HepG2 (cell line): ENCODE data around the gene IKZF5.

Source experiments
- CREB1 ChIP-seq, 2 experiments: fragments of 450-650 bp in 1 of 2; IDR thresholded peaks; 2 replicates each; pipeline ENCODE4 v1.6.1; 2016 to 2017; ENCODE audit warnings: control low read depth in 1 of 2, mild to moderate bottlenecking in 1 of 2, missing compliant biosample characterization in 1 of 2, missing genetic modification characterization in 1 of 2
- FOXP1 ChIP-seq, 2 experiments: fragments of 450-650 bp in 1 of 2; IDR thresholded peaks; 2 replicates each; pipeline ENCODE4 v1.6.1; 2017 to 2018; ENCODE audit warnings: antibody characterized with exemption in 1 of 2
- ISL2 ChIP-seq: sonication (generic); formaldehyde crosslinking; IDR thresholded peaks from 2 replicates; pipeline ENCODE4 v1.5.0; 2020; ENCODE audit warnings: missing genetic modification reagents
- MXI1 ChIP-seq: IDR thresholded peaks from 3 replicates; pipeline ENCODE4 v1.6.1; 2012; ENCODE audit warnings: low read depth, low read length, inconsistent platforms, borderline replicate concordance
- SOX6 ChIP-seq, 2 experiments: fragments of 450-650 bp in 1 of 2; sonication (generic) in 1 of 2; formaldehyde crosslinking in 1 of 2; IDR thresholded peaks; 2 replicates each; pipeline versions ENCODE4 v1.4.0 to v1.6.1; 2017 to 2020; ENCODE audit warnings: antibody characterized with exemption in 1 of 2, mild to moderate bottlenecking in 1 of 2, missing genetic modification reagents in 1 of 2
- TCF12 ChIP-seq, 2 experiments: fragments of 450-650 bp in 1 of 2; sonication (generic) in 1 of 2; formaldehyde crosslinking in 1 of 2; IDR thresholded peaks; 2 replicates each; pipeline versions ENCODE4 v1.6.1 to v1.8.0; 2017 to 2022; ENCODE audit warnings: antibody characterized with exemption in 1 of 2, mild to moderate bottlenecking in 1 of 2, missing genetic modification reagents in 1 of 2, moderate library complexity in 1 of 2
- ZFP36 ChIP-seq: fragments of 150-350 bp; IDR thresholded peaks from 2 replicates; pipeline ENCODE4 v1.6.1; 2018; ENCODE audit warnings: borderline replicate concordance, low read length, low read depth; ENCODE audit not compliant: partially characterized antibody
- ZFP41 ChIP-seq: sonication (generic); formaldehyde crosslinking; IDR thresholded peaks from 2 replicates; pipeline ENCODE4 v1.4.0; 2020; ENCODE audit warnings: mild to moderate bottlenecking, missing genetic modification reagents, borderline replicate concordance
- ZNF274 ChIP-seq: sonication (generic); formaldehyde crosslinking; IDR thresholded peaks from 2 replicates; pipeline ENCODE4 v1.5.1; 2020; ENCODE audit warnings: mild to moderate bottlenecking, missing genetic modification reagents
- TF ChIP-seq, protein P1 (sequence below): IDR thresholded peaks from 2 replicates; pipeline ENCODE4 v1.6.1; 2018; ENCODE audit warnings: missing genetic modification reagents, mild to moderate bottlenecking, missing compliant biosample characterization
- TF ChIP-seq, protein P2 (sequence below): IDR thresholded peaks from 2 replicates; pipeline ENCODE4 v1.6.1; 2016; ENCODE audit warnings: missing compliant biosample characterization, missing genetic modification reagents, borderline replicate concordance
- TF ChIP-seq, protein P3 (sequence below), 2 experiments: sonication (generic) in 1 of 2; formaldehyde crosslinking in 1 of 2; IDR thresholded peaks; 2 replicates each; pipeline versions ENCODE4 v1.5.1 to v1.6.1; 2011 to 2020; ENCODE audit warnings: borderline replicate concordance in 1 of 2, low read depth in 1 of 2, low read length in 1 of 2, mild to moderate bottlenecking in 1 of 2, missing genetic modification reagents in 1 of 2, moderate library complexity in 1 of 2
- TF ChIP-seq, protein P4 (sequence below): sonication (generic); formaldehyde crosslinking; IDR thresholded peaks from 2 replicates; pipeline ENCODE4 v1.5.0; 2020; ENCODE audit warnings: mild to moderate bottlenecking, missing genetic modification reagents, moderate library complexity

DNA sequence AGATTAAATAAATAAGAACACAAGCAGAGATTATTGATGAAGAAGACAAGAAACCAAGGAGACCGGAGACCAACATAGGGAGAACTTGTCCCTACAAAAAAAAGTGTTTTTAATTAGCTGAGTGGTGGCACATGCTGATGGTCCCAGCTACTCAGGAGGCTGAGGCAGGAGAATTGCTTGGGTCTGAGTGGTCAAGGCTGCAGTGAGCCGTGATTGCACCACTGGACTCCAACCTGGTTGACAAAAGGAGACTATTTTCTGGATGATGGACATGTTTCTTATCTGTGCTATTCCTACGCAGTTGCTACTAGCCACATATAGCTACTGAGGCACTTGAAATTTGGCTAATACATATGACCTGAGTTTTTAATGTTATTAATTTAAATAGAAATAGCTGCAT, 9.7 kb downstream of the IKZF5 start:
- TF ChIP-seq, protein P1, sequence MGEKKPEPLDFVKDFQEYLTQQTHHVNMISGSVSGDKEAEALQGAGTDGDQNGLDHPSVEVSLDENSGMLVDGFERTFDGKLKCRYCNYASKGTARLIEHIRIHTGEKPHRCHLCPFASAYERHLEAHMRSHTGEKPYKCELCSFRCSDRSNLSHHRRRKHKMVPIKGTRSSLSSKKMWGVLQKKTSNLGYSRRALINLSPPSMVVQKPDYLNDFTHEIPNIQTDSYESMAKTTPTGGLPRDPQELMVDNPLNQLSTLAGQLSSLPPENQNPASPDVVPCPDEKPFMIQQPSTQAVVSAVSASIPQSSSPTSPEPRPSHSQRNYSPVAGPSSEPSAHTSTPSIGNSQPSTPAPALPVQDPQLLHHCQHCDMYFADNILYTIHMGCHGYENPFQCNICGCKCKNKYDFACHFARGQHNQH (CRISPR knock-in tag) = no peak
- TF ChIP-seq ZFP36 (no peak), MXI1 (no peak), TCF12 (IDR thresholded peaks at IDR 0.05) (no peak), TCF12 (CRISPR knock-in tag; IDR thresholded peaks at IDR 0.05) (no peak), ISL2 (no peak), FOXP1 (IDR thresholded peaks at IDR 0.05) (no peak), FOXP1 (CRISPR knock-in tag; IDR thresholded peaks at IDR 0.05) (no peak), ZNF274 (no peak), SOX6 (IDR thresholded peaks at IDR 0.05) (no peak), SOX6 (CRISPR knock-in tag; IDR thresholded peaks at IDR 0.05) (no peak), CREB1 (IDR thresholded peaks at IDR 0.05) (no peak), CREB1 (CRISPR knock-in tag; IDR thresholded peaks at IDR 0.05) (no peak), ZFP41 (no peak)
- TF ChIP-seq, protein P2, sequence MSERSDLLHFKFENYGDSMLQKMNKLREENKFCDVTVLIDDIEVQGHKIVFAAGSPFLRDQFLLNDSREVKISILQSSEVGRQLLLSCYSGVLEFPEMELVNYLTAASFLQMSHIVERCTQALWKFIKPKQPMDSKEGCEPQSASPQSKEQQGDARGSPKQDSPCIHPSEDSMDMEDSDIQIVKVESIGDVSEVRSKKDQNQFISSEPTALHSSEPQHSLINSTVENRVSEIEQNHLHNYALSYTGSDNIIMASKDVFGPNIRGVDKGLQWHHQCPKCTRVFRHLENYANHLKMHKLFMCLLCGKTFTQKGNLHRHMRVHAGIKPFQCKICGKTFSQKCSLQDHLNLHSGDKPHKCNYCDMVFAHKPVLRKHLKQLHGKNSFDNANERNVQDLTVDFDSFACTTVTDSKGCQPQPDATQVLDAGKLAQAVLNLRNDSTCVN (CRISPR knock-in tag) = no peak
- TF ChIP-seq, protein P3, sequence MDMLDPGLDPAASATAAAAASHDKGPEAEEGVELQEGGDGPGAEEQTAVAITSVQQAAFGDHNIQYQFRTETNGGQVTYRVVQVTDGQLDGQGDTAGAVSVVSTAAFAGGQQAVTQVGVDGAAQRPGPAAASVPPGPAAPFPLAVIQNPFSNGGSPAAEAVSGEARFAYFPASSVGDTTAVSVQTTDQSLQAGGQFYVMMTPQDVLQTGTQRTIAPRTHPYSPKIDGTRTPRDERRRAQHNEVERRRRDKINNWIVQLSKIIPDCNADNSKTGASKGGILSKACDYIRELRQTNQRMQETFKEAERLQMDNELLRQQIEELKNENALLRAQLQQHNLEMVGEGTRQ (IDR thresholded peaks at IDR 0.05; ENCODE audit: low read depth, low read length) = no peak
- TF ChIP-seq, protein P3 (CRISPR knock-in tag; IDR thresholded peaks at IDR 0.05; ENCODE audit: borderline replicate concordance) = no peak
- TF ChIP-seq, protein P4, sequence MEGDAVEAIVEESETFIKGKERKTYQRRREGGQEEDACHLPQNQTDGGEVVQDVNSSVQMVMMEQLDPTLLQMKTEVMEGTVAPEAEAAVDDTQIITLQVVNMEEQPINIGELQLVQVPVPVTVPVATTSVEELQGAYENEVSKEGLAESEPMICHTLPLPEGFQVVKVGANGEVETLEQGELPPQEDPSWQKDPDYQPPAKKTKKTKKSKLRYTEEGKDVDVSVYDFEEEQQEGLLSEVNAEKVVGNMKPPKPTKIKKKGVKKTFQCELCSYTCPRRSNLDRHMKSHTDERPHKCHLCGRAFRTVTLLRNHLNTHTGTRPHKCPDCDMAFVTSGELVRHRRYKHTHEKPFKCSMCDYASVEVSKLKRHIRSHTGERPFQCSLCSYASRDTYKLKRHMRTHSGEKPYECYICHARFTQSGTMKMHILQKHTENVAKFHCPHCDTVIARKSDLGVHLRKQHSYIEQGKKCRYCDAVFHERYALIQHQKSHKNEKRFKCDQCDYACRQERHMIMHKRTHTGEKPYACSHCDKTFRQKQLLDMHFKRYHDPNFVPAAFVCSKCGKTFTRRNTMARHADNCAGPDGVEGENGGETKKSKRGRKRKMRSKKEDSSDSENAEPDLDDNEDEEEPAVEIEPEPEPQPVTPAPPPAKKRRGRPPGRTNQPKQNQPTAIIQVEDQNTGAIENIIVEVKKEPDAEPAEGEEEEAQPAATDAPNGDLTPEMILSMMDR (CRISPR knock-in tag) = no peak
